Fibroblast of peridontal ligament (primary cell): ENCODE data around the gene PREP.
A peak's percentile ranks its signal among the peaks of the same experiment; 100 is the strongest.
"Not testable (repeated sequence)": the region's sequence is repeated elsewhere in the genome, so short reads cannot be mapped to it uniquely, and the experiment has no call there.

Experiments used
- DNase-seq: peaks from one replicate; pipeline ENCODE4 v3.0.0-alpha.2; 2010; ENCODE audit errors: extremely low read depth

PREP gene

DNA sequence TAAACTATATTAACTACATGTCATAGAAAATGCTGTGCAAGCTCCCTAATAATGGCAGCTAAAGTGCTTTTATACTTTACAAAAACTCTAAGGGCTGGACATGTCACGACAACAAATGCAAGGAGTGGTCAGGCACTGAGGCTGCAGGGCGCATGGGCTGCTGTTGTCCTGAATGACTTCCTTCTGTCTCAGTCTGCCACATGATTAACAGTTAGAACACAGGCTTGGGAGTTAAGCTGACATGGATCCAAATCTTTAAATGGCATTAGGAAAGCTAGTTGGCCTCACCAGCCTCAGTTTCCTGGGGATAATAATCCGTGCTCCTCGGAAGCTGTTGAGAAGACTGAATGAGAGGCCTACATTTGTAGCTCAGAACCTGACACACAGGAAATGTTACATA, 57.4 kb downstream of the PREP start:
- no peak for DNase-seq

DNA sequence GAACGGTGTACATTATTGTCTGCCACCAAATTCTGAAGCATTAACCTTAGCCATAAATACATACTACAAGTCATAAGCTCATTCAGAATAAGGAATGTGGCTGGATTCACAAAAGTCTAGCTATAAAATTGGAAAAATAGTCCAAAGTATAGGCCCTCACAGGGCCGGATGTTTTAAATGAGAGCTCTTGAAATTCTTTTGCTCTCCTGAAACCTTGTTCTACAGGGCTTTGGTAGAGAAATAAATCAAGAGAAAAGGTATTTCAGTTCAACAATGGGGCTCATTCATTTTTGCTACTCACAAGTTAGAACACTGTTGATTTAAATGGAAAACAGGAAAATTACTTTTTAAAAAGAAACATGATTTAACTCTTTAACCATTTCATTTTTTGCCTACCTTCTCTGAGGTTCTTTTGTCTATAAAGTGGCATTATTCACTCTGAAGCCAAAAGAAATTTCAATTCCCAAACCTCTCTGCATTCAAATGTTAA, 58.0 kb downstream of the PREP start:
- DNase-seq: no peak

DNA sequence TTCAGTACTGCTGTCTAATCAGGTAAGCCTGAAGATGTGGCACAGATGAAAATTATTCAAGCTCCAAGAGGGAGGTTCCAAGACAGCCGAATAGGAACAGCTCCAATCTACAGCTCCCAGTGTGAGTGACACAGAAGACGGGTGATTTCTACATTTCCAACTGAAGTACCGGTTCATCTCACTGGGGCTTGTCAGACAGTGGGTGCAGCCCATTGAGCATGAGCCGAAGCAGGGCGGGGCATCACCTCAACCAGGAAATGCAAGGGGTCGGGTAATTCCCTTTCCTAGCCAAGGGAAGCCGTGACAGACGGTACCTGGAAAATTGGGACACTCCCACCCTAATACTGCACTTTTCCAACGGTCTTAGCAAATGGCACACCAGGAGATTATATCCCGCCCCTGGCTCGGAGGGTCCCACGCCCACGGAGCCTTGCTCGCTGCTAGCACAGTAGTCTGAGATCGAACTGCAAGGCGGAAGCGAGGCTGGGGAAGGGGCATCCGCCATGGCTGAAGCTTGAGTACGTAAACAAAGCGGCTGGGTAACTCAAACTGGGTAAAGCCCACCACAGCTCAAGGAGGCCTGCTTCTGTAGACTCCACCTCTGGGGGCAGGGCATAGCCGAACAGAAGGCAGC, 64.4 kb downstream of the PREP start:
- DNase-seq: not testable (repeated sequence)

DNA sequence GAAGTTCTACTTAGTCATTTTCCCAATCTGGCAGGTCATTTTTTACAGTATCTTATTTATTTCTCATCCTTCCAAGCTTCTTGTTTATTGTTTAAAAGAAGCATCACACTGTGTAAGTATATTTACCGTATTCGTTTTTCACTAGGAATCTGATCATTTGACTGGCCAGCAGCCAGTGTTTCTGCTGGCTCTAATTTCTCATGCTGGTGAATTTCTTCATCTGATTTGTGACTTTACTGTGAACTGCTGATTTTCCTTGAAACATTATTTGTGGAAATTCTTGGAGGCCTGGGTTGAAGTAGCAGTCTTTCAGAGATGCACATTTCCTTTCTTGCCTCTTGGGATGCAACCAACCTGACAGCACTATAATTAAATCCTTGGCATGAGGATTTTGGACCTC, 65.9 kb downstream of the PREP start:
- DNase-seq: no peak

DNA sequence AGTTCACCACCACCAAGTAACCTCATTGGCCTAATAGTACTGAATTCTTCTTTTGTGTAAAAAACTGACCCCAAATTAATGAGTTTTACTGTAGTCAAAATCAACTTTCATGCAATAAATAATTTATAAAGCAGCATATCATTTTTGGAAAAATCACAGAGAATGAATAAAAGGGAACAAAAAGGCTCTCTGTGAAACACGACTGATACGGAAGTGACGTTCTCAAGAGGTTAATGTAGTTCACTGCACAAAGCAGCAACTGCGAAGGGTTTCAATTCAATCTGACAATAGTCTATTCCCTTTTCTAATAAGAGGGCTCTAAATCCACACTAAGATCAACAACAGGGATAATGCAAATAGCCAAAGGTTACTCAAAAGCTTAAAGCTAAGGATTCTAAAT, 70.3 kb downstream of the PREP start:
- DNase-seq: no peak

DNA sequence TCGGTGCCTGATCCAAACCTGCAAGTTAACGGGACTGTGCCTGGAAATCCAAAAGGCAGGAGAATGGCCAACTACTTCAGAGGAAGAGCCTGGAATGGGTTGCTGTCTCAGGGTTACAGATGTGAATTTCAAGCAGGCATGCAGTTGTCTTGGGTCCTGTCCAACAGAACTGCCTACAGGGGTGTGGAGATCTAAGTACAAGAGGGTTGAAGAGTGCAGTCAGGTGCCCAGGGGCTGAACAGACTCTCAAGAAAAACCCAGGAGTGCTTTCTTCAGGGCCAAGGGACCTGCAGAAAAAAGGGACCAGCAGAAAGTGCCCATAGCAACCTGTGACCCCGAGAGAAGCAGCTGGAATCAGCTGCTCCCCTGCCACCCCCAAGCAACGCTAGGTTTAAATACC, 71.0 kb downstream of the PREP start:
- DNase-seq: no peak

DNA sequence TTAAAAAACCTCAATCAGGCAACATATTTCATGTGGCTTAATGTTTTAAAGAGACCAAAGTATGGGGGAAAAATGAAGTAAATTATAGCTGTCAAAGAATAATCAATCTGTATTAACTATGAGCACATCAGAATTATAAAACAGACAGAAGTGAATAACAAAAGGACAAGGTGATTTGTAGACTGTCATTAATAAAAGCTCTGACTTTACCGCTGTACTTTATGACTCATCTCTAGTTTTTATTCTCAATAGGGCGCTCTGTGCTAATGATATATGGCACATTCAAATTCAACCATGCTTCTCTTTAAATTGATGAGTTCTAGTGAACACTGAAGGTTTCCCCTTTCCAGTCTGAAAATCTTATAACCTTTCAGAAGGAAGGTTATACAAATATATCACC, 72.0 kb downstream of the PREP start:
- no peak for DNase-seq

DNA sequence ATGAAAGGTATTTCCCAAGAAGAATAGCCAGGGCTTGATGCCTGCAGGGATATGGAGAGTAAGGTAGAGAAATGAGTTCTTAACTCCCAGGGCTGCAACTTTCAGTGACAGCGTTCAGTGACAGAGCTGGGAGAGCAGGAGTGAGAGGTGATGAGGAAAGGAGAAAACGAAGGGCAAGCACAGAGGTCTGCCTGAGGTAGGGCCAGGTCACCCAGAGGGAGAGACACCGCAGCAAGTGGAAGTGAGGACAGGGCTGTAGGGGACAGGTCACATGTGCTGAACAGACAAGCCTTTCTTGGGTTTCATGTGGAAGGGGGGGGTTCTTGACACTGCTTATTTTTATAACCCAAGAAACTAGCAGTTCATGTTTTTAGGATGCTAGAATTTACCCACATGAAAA, 72.5 kb downstream of the PREP start:
- DNase-seq: no peak

DNA sequence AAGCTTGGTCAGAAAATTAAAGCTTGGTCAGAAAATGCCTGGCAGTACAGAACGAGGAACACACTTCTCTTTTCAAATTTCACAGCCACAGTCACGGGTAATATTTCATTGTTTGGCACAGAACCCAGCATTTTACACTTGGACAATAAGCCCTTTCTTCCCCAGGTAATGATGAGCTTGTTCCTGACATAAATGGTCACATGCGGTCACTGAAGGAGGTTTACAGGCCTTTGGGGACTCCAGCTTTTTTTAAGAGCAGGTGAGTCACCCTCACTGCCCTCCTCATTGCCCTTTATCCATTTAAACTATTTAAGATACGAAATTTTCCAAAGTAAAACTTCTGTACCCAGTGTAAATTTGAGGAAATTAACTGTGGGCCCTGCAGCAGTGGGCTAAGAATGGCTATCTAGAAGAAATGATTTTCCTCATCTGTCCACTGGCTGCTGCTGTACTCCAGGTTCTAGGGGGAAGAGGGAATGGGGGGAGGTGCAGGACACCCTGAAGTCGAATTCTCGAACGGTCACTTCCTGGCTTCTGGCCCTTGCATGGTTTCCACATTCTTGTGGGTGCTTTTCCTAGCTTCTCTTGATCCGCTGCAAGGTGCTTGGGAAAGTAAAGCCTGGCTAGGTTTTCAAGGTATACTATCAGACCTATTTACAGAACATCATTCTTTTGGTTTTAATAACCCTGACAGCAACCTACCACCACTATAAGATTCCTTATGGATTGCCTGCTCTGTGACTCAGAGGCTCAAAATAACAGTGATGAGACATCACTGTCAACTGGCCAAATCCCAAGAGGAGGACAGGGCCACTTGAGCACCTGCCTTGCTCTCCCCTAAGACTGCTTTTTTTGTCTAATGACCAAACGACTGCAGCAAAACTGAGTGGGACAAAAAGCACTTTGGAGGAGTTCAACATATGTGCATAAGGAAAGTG, 75.8 kb downstream of the PREP start:
- DNase-seq: peak; percentile 26

DNA sequence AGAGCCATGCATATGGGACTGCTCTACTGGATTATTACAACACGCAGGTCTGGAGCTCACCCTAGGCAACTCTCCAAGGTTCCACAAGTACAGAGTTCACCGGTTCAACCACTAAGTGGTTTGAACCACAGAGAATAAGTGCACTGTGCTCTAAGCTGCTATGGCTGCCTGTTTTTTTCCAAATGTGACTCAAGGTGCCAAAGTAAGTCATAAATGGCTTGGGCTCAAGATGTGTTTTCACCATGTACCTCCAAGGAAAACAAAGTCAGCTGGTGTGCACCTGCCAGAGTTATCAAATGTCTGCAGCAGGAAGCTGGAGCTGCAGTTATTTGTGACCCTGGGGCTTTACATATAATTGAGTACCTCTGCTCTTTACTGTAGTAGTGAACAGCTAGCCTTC, 76.7 kb downstream of the PREP start:
- peak; percentile 54 for DNase-seq

DNA sequence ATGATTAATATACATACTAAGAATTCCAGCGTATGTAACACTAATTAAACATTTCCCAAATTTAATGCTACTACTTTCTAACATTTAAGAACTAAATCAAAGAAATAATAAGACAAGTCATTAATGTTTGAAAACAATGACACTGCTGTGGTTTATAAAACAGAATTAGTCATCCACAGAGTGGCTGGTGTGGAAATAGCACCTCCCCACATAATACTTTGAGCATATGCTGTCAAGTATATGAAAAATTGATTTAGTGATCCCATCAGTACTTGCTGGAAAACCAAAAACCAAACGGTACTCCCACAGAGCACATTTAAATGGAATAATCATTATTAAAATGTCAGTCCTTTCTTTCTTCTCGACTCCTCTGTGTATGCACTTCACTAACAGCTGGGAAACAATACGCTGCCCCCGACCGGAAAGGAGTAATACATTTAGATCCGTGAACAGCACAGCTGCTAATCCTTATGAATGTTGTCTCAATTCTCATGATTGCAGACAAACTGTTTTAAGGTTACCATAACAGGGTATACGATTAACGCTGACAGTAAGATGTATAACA, 78.4 kb downstream of the PREP start:
- DNase-seq: no peak

DNA sequence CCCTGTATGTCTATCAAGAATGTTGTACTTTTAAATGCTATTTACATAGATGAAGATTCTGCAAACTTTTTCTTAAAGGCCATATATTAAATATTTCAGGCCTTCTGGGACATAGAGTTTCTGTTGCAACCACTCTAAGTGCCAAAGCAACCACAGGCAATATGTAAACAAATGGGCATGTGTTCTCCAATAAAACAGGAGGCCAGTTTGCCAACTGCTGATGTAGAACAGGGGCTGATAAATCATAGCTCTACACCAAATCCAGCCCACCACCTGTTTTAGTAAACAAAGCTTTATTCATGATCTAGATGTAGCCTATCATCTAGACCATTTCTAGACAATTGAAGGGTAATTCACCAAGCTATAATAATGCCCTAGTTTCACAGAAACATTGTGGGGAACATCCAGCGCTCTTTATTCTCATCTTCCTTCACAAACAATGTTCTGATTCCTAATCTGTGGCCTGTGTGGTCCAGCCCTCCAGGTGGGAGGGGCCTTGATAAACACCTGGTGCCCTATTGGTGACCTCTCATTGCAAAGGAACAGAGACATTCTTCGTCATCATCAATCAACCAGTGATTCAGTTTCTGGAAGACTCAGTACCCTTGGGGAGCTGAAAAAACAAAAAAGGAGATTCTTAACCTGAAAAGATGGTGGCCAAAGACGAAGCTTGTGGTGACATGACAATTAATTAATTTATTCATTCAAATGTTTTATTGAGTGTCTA, 80.2 kb downstream of the PREP start:
- DNase-seq: peak; percentile 36

DNA sequence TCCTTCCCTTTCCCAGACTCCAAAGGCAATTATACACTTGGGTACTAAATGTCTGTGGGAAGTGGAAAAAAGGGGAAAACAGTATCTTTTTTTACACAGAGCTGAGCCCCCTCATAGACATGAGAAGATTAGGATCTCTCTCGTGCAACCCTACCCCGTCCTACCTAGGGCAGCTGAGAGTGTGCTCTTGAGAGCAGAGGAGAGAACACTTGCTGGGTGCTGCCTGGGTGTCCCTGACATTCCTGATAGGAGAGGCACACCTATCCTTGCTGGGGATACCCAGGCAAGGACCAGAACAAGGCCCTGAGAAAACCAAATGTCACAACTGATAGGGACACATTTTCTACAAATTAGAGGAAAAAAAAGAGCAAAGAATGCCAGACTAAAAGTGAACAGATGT, 81.2 kb downstream of the PREP start:
- no peak for DNase-seq

DNA sequence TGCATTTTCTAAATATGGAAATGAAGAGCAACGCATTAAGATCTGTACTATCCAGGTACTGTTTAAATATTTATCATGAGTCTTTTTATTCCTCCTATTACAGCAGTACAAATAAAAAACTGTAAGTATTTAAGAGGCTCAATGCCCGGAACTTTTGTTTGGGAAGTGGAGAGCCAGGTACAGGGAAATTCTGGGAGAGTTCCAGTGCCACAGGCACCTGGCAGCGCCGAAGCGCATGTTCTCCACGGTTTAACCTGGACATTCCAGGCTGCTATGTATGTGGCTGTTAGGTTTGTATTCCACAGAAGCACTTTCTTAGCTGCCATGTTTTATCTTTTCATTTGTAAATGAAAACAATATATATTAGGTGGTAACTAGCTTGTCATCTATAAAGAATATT, 81.7 kb downstream of the PREP start:
- DNase-seq: no peak

DNA sequence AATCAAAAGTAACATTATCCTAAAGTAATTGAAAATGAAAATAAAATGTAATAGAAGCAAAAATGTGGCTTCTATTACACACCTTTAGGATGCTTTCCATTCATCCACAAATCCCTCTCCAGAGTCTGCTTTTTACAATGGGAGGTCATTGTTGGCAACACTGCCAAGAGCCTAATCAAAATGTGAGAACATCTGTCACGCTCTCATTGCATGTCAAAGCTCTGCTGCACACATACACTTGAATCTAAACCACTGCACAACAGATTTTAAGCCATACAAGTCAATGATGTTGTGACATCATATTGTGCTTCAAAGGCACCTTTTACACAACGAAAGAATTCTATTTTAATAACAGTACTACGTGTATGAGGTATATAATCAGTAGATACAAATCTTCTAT, 82.1 kb downstream of the PREP start:
- no peak for DNase-seq

DNA sequence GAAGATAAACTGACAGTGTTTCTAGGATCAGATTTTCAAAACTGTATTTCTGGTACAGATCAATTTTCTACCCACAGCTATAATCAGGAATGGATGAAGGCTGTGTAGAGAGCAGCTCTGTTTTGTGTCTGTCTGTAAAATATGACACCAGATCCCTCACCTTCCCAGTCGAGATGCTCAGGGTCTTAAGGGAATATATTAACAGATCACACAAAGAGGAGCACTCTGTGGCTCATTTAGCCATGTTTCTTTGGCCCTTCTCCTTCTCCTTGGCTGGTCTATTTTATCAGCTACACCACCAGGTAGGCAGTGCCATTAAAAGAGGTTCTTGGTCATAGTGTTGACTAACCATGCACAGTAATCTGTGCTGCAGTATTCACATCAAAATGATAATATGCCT, 82.6 kb downstream of the PREP start:
- no peak for DNase-seq

DNA sequence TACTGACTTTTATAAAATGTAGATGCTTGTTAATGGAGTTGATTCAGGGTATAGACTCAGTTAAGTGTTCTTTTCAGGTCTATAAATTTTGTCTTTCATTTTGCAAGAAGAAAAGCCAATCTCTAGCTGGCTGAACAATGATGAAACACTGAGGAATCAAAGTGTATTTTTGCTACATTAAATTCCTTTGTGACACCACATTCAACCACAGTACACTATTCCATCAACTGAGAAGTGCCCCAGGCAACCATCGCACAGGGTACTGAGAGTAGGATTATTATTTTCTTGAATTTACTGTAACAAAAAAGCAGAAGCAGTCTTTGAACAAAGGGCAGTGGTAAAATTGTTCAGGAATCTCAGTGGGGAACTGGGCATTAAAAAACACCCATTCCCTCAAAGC, 83.6 kb downstream of the PREP start:
- DNase-seq: peak; percentile 47

DNA sequence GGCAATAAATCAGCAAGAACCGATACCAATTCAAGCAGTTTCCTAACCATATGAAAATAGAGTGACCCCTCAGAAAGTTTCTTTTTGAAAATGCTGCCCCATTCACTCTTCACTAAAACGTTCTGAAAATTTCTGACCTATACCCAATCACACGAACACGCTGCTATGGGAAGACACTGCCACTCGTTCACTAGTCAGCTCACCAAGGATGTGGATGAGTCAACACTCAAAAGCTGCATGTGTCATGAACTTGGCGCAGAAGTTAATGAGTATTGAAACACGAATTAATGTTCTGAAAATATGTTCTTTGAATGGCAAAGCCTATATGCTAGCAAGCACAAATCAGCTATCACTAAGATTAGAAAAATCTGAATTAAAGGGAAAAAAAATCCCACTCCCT, 84.2 kb downstream of the PREP start:
- peak; percentile 44 for DNase-seq

DNA sequence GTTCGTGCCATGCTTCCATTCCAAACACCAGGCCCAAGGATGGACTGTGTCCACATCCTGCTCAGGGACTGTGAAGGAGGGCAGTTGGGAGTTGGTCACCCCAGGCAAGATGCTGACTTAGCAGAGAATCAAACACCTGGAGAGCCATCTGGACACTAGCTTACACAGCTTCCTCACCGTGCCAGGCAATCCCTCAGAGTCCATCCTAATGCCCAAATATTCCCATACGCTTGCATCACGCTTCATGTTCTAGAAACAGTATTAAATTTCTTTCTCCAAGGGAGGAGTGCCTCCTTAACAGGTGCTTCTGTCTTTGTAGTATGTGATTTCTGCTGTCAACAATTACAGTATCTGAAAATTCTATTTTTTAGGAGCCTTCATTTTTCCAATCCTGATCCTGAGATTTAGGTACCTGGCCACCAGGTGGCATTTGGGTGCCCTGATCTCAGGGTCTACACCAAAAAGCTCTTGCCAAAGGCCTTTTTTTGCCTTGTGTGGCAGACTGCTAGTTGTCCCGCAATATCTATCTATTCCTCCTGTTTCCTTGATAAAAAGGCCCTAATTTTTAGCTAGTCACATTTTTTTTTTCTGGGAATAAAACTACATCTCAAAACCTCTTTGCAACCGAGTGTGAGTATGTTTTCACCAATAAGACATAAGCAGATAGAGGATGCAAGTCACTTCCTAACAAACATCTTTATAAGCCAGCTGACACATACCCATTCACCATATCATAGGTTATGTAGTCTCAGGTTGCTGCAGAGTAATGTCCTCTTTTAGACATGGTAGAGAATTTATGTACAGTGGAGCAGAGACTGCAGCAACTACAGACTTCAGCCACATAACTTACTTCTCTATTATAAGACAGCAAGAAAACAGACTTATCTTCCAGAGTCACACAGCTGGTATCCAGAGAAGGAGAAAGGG, 85.0 kb downstream of the PREP start:
- no peak for DNase-seq

DNA sequence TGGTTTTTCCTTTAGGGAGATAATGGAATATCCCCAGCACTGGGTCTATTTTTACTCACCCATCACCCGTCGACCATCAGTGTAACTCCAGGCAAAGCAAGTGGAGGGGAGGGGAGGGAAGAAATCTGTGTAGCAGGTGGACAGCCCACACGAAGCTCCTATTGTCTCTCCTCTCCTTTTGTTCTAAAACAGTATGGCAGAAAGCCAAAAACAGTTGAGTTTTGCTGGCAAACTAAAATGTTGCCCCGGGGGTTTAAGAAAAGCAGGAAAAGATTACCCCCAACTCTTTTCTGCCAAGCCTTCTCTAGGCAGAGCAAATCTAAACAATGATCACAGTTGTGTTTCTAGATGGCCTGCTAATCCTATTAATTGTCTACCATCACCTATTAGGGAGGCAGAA, 89.7 kb downstream of the PREP start:
- DNase-seq: no peak

DNA sequence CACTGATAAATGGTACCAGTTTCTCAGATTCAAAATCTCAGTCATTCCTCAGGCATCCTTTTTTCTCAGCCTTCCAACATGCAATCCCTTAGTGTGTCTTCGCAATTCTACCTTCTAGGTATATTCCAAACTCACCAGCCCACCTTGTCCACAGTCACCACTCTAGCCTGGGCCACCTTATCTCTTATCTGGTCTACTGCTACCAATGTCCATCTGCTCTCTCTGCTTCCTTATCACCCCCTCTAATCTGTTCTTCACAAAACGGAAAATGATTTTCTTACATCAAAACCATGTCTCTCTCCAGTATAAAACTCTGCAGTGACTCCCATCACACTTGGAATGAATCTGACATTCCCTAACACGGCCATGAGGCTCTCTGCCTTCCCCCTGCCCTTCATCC, 91.9 kb downstream of the PREP start:
- no peak for DNase-seq
